Peyer's patch (tissue), 4 donors: ENCODE results near the gene ATRN. TPM values are rescaled to one million over a fixed set of nuclear protein-coding genes. Genes with fewer than 3 reads are reported as not detected.

Source experiments
- DNase-seq, 3 donors: peaks; one replicate each; pipeline ENCODE4 v3.0.0-alpha.2; 2017 to 2019
- H3K27ac ChIP-seq, 4 donors: fragments of 200-600 bp; sonication (generic); one replicate each; pipeline ENCODE4 v1.5.1; 2016 to 2019
- H3K27me3 ChIP-seq, 2 donors: fragments of 200-600 bp; sonication (generic); one replicate each; pipeline ENCODE4 v1.5.1; 2019
- H3K36me3 ChIP-seq, 3 donors: fragments of 200-600 bp; sonication (generic); one replicate each; pipeline ENCODE4 v1.5.1; 2016 to 2019
- H3K4me1 ChIP-seq, 4 donors: fragments of 200-600 bp; sonication (generic); one replicate each; pipeline ENCODE4 v1.5.1; 2016 to 2019
- H3K4me3 ChIP-seq, 4 donors: fragments of 200-600 bp; sonication (generic); 1 replicate in 3 of 4; 2 replicates in 1 of 4; pipeline ENCODE4 v1.5.1; 2016 to 2019; ENCODE audit warnings: mild to moderate bottlenecking in 1 of 4
- H3K9me3 ChIP-seq, 4 donors: fragments of 200-600 bp; sonication (generic); one replicate each; pipeline ENCODE4 v1.5.1; 2016 to 2019; ENCODE audit warnings: mild to moderate bottlenecking in 1 of 4
- POLR2A ChIP-seq, 2 donors: fragments of 450-650 bp; IDR thresholded peaks; one replicate each; pipeline ENCODE4 v1.5.1; 2017; ENCODE audit warnings: antibody characterized with exemption in 2 of 2, mild to moderate bottlenecking in 2 of 2, moderate library complexity in 2 of 2
- total RNA-seq, 4 donors: library from RNA; depleted of rRNA; stranded (reverse); fragments of >200 nt; gene quantifications; one replicate each; pipeline ENCODE4 v1.1.0, GENCODE V29; 2016
- TF ChIP-seq, protein P1 (sequence below), 6 experiments: fragments of 450-650 bp in 4 of 6; fragments of 200-600 bp in 2 of 6; sonication (generic) in 1 of 6; IDR thresholded peaks; one replicate each; pipeline ENCODE4 v1.5.1; 2017 to 2019; ENCODE audit warnings: antibody characterized with exemption in 6 of 6, mild to moderate bottlenecking in 3 of 6, moderate library complexity in 1 of 6

The ATRN gene
- total RNA-seq, 4 donors from 2014 or later, result 14.9 to 99.5 (median 54.9) TPM

GRCh38 chr20:3577366-3577765, 106.5 kb downstream of the ATRN start:
- H3K9me3 ChIP-seq, result no peaks in the 10 kb centered on the region
- no peaks in the 10 kb centered on the region for H3K27me3 ChIP-seq
- TF ChIP-seq, protein P1, sequence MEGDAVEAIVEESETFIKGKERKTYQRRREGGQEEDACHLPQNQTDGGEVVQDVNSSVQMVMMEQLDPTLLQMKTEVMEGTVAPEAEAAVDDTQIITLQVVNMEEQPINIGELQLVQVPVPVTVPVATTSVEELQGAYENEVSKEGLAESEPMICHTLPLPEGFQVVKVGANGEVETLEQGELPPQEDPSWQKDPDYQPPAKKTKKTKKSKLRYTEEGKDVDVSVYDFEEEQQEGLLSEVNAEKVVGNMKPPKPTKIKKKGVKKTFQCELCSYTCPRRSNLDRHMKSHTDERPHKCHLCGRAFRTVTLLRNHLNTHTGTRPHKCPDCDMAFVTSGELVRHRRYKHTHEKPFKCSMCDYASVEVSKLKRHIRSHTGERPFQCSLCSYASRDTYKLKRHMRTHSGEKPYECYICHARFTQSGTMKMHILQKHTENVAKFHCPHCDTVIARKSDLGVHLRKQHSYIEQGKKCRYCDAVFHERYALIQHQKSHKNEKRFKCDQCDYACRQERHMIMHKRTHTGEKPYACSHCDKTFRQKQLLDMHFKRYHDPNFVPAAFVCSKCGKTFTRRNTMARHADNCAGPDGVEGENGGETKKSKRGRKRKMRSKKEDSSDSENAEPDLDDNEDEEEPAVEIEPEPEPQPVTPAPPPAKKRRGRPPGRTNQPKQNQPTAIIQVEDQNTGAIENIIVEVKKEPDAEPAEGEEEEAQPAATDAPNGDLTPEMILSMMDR (IDR thresholded peaks at IDR 0.05), result no peak
- TF ChIP-seq POLR2A (IDR thresholded peaks at IDR 0.05), result no peak
- no peak for DNase-seq
- no peak overlapping the region for H3K4me3 ChIP-seq
- H3K36me3 ChIP-seq, result peaks cover 0 to 81% (median 0%) of the 10 kb centered on the region in 3 donors
- H3K27ac ChIP-seq, result no peak overlapping the region
- no peaks in the 10 kb centered on the region for H3K4me1 ChIP-seq

GRCh38 chr20:3580412-3580811, 109.6 kb downstream of the ATRN start:
- H3K27ac ChIP-seq, result no peak overlapping the region
- TF ChIP-seq, protein P1 (IDR thresholded peaks at IDR 0.05), result no peak
- TF ChIP-seq POLR2A (IDR thresholded peaks at IDR 0.05), result no peak
- no peaks in the 10 kb centered on the region for H3K4me1 ChIP-seq
- H3K27me3 ChIP-seq, result no peaks in the 10 kb centered on the region
- DNase-seq, result no peak
- H3K9me3 ChIP-seq, result no peaks in the 10 kb centered on the region
- peaks cover 0 to 83% (median 0%) of the 10 kb centered on the region in 3 donors for H3K36me3 ChIP-seq
- no peak overlapping the region for H3K4me3 ChIP-seq

DNA sequence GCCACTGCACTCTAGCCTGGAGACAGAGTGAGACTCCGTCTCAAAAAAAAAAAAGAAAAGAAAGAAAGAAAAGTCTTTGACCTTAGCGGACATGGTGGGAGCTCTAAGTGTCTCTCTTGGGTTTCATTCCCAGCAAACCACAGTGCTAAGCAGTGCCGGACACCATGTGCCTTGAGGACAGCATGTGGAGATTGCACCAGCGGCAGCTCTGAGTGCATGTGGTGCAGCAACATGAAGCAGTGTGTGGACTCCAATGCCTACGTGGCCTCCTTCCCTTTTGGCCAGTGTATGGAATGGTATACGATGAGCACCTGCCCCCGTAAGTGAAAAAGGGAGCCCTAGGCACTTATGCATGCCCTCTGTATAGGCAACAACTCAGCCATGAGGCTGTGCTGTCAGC, 112.9 kb downstream of the ATRN start:
- Histone ChIP-seq H3K4me1 (no peaks in the 10 kb centered on the region), H3K36me3 (peaks cover 0 to 67% (median 0%) of the 10 kb centered on the region in 3 donors), H3K27ac (no peak overlapping the region), H3K27me3 (no peaks in the 10 kb centered on the region), H3K4me3 (no peak overlapping the region), H3K9me3 (no peaks in the 10 kb centered on the region)
- TF ChIP-seq POLR2A (IDR thresholded peaks at IDR 0.05), result no peak
- TF ChIP-seq, protein P1 (IDR thresholded peaks at IDR 0.05), result no peak
- no peak for DNase-seq

- DNase-seq, result no peak
- Histone ChIP-seq H3K4me3 (no peak overlapping the region), H3K4me1 (no peaks in the 10 kb centered on the region), H3K36me3 (peaks cover 0 to 57% (median 0%) of the 10 kb centered on the region in 3 donors), H3K27me3 (no peaks in the 10 kb centered on the region), H3K9me3 (no peaks in the 10 kb centered on the region), H3K27ac (no peak overlapping the region)
- TF ChIP-seq POLR2A (IDR thresholded peaks at IDR 0.05), result no peak
- TF ChIP-seq, protein P1 (IDR thresholded peaks at IDR 0.05), result no peak
Measured at GRCh38 chr20:3586093-3586492, 115.3 kb downstream of the ATRN start.

- no peak overlapping the region for H3K27ac ChIP-seq
- no peaks in the 10 kb centered on the region for H3K9me3 ChIP-seq
- DNase-seq, result no peak
- H3K4me1 ChIP-seq, result no peaks in the 10 kb centered on the region
- TF ChIP-seq POLR2A (IDR thresholded peaks at IDR 0.05), result no peak
- TF ChIP-seq, protein P1 (IDR thresholded peaks at IDR 0.05), result no peak
- H3K36me3 ChIP-seq, result peaks cover 0 to 62% (median 0%) of the 10 kb centered on the region in 3 donors
- no peak overlapping the region for H3K4me3 ChIP-seq
- no peaks in the 10 kb centered on the region for H3K27me3 ChIP-seq
Measured at GRCh38 chr20:3590164-3590563, 119.3 kb downstream of the ATRN start.

DNA sequence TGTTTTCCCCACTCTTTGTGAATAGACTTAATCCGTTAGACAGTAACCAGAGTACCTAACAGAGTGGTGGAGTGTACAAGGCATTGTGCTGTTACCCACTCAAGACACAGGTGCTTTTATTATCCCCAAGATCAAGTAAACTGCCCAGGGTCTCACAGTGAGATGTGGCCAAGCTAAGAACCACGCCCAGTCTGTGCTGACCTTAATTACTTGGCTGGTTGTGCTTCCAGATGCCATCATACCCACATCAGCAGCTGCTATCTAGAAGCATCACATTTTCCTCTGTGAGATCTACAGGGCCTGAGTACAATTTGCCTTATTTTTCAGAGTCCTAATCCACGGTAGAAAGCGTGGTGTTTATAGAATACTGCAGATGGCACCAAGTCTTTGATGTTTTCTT, 122.1 kb downstream of the ATRN start:
- H3K36me3 ChIP-seq, result peaks cover 0 to 69% (median 0%) of the 10 kb centered on the region in 3 donors
- H3K9me3 ChIP-seq, result no peaks in the 10 kb centered on the region
- no peak overlapping the region for H3K4me3 ChIP-seq
- no peaks in the 10 kb centered on the region for H3K27me3 ChIP-seq
- H3K27ac ChIP-seq, result no peak overlapping the region
- no peaks in the 10 kb centered on the region for H3K4me1 ChIP-seq
- TF ChIP-seq POLR2A (IDR thresholded peaks at IDR 0.05), result no peak
- TF ChIP-seq, protein P1 (IDR thresholded peaks at IDR 0.05), result no peak
- DNase-seq, result no peak
